HepG2 (cell line): ENCODE results near the gene ZBTB46. TPM values are rescaled to one million over a fixed set of nuclear protein-coding genes. Genes with fewer than 3 reads are reported as not detected.

Experiments
- AKAP8 ChIP-seq: sonication (generic); formaldehyde crosslinking; IDR thresholded peaks from 2 replicates; pipeline ENCODE4 v1.5.1; 2020; ENCODE audit warnings: mild to moderate bottlenecking, missing genetic modification reagents
- ARNTL ChIP-seq: sonication (generic); formaldehyde crosslinking; IDR thresholded peaks from 2 replicates; pipeline ENCODE4 v1.4.0; 2020; ENCODE audit warnings: mild to moderate bottlenecking, missing genetic modification reagents
- ATF1 ChIP-seq: IDR thresholded peaks from 2 replicates; pipeline ENCODE4 v1.6.1; 2016; ENCODE audit warnings: mild to moderate bottlenecking, control low read depth
- FOSL2 ChIP-seq: sonication (generic); formaldehyde crosslinking; IDR thresholded peaks from 2 replicates; pipeline ENCODE4 v1.4.0; 2020; ENCODE audit warnings: missing genetic modification reagents
- GATAD2A ChIP-seq: IDR thresholded peaks from 2 replicates; pipeline ENCODE4 v1.6.1; 2016
- HOXD1 ChIP-seq: sonication (generic); formaldehyde crosslinking; IDR thresholded peaks from 2 replicates; pipeline ENCODE4 v1.5.0; 2020; ENCODE audit warnings: missing genetic modification reagents
- KLF12 ChIP-seq: sonication (generic); formaldehyde crosslinking; IDR thresholded peaks from 2 replicates; pipeline ENCODE4 v1.4.0; 2020; ENCODE audit warnings: missing genetic modification reagents, borderline replicate concordance
- PCBP1 ChIP-seq: fragments of 200-400 bp; formaldehyde crosslinking; IDR thresholded peaks from 2 replicates; pipeline ENCODE4 v1.6.1; 2017; ENCODE audit warnings: mild to moderate bottlenecking, low read depth, low read length, borderline replicate concordance
- POGZ ChIP-seq: sonication (generic); formaldehyde crosslinking; IDR thresholded peaks from 2 replicates; pipeline ENCODE4 v1.4.0; 2020; ENCODE audit warnings: mild to moderate bottlenecking, missing genetic modification reagents
- RBM39 ChIP-seq: fragments of 200-400 bp; formaldehyde crosslinking; IDR thresholded peaks from one replicate; pipeline ENCODE4 v1.6.1; 2018; ENCODE audit warnings: antibody characterized with exemption, mild to moderate bottlenecking, low read depth, low read length; ENCODE audit not compliant: poor library complexity, severe bottlenecking
- RNF219 ChIP-seq: sonication (generic); formaldehyde crosslinking; IDR thresholded peaks from 2 replicates; pipeline ENCODE4 v1.5.0; 2020; ENCODE audit warnings: mild to moderate bottlenecking, missing genetic modification reagents
- SOX5 ChIP-seq: IDR thresholded peaks from 2 replicates; pipeline ENCODE4 v1.6.1; 2016; ENCODE audit warnings: borderline replicate concordance
- ZBTB40 ChIP-seq, 2 experiments: fragments of 450-650 bp in 1 of 2; sonication (generic) in 1 of 2; formaldehyde crosslinking in 1 of 2; IDR thresholded peaks; 2 replicates each; pipeline versions ENCODE4 v1.6.1 to v1.8.0; 2016 to 2022; ENCODE audit warnings: antibody characterized with exemption in 1 of 2, mild to moderate bottlenecking in 1 of 2, missing genetic modification reagents in 1 of 2
- ZKSCAN1 ChIP-seq: fragments of 150-350 bp; IDR thresholded peaks from 2 replicates; pipeline ENCODE4 v1.6.1; 2014; ENCODE audit warnings: low read length
- ZMYM2 ChIP-seq: sonication (generic); formaldehyde crosslinking; IDR thresholded peaks from 2 replicates; pipeline ENCODE4 v1.8.0; 2022; ENCODE audit warnings: mild to moderate bottlenecking, missing genetic modification reagents
- ZNF292 ChIP-seq: sonication (generic); formaldehyde crosslinking; IDR thresholded peaks from 2 replicates; pipeline ENCODE4 v1.8.1; 2022; ENCODE audit warnings: mild to moderate bottlenecking, low read depth, missing genetic modification reagents, borderline replicate concordance
- ZNF343 ChIP-seq: sonication (generic); formaldehyde crosslinking; IDR thresholded peaks from 2 replicates; pipeline ENCODE4 v1.4.0; 2020; ENCODE audit warnings: mild to moderate bottlenecking, missing genetic modification reagents
- ZNF367 ChIP-seq: sonication (generic); formaldehyde crosslinking; IDR thresholded peaks from 2 replicates; pipeline ENCODE4 v1.4.0; 2020; ENCODE audit warnings: missing genetic modification reagents, borderline replicate concordance
- polyA plus RNA-seq, 8 experiments: library from polyadenylated mRNA; depleted of rRNA in 3 of 8; stranded (reverse) in 7 of 8; unstranded in 1 of 8; fragments of >200 nt; fragmentation: Illumina TruSeq in 4 of 8; extraction: Trizol in 4 of 8; gene quantifications; 2 replicates each; pipeline versions ENCODE4 v1.2.1 to v1.2.3, GENCODE V29; 2011 to 2016; ENCODE audit warnings: low read depth in 4 of 8, missing spikeins in 1 of 8, mixed read lengths in 1 of 8; ENCODE audit not compliant: insufficient read depth in 1 of 8
- total RNA-seq, 5 experiments: library from RNA; depleted of rRNA; stranded (reverse); fragments of >200 nt; fragmentation: Illumina TruSeq; extraction: Trizol; gene quantifications; 2 replicates each; pipeline ENCODE4 v1.2.3, GENCODE V29; 2016; ENCODE audit warnings: low read depth in 1 of 5

Gene ZBTB46
- total and polyA plus RNA-seq, 2 of the 13 experiments (the other 11 are each of a cell fraction or from before 2014, with no cell fraction given): 1.6 to 13.5 TPM

GRCh38 chr20:63696306-63696627 lies 134.8 kb downstream of the ZBTB46 start (continued):
- no peak for TF ChIP-seq ZBTB40 (IDR thresholded peaks at IDR 0.05)
- TF ChIP-seq ZBTB40 (CRISPR knock-in tag; IDR thresholded peaks at IDR 0.05): no peak
- TF ChIP-seq ZKSCAN1: no peak
- TF ChIP-seq RNF219 (CRISPR knock-in tag): no peak
- no peak for TF ChIP-seq ZNF292
- TF ChIP-seq HOXD1 (CRISPR knock-in tag): no peak
- no peak for TF ChIP-seq AKAP8 (CRISPR knock-in tag)
- no peak for TF ChIP-seq ATF1 (CRISPR knock-in tag)
- no peak for TF ChIP-seq POGZ
- no peak for TF ChIP-seq SOX5 (CRISPR knock-in tag)
- TF ChIP-seq ZNF367: no peak
- no peak for TF ChIP-seq ZMYM2
- TF ChIP-seq ZNF343 (CRISPR knock-in tag): 0 out of 2 replicates have a peak, but pooled peaks have one; percentile 45
- 0 out of 2 replicates have a peak, but pooled peaks have one; percentile 56 for TF ChIP-seq PCBP1
- 0 out of 2 replicates have a peak, but pooled peaks have one; percentile 28 for TF ChIP-seq ARNTL (CRISPR knock-in tag)
- 0 out of 2 replicates have a peak, but pooled peaks have one; percentile 5 for TF ChIP-seq KLF12 (CRISPR knock-in tag)
- TF ChIP-seq RBM39: no peak
- no peak for TF ChIP-seq FOSL2 (CRISPR knock-in tag)
- TF ChIP-seq GATAD2A (CRISPR knock-in tag): no peak
